ENCODE data around the gene CHD5.
A peak's percentile ranks its signal among the peaks of the same experiment; 100 is the strongest.
"Not testable (repeated sequence)": the region's sequence is repeated elsewhere in the genome, so short reads cannot be mapped to it uniquely, and the experiment has no call there.

The CHD5 gene

DNA sequence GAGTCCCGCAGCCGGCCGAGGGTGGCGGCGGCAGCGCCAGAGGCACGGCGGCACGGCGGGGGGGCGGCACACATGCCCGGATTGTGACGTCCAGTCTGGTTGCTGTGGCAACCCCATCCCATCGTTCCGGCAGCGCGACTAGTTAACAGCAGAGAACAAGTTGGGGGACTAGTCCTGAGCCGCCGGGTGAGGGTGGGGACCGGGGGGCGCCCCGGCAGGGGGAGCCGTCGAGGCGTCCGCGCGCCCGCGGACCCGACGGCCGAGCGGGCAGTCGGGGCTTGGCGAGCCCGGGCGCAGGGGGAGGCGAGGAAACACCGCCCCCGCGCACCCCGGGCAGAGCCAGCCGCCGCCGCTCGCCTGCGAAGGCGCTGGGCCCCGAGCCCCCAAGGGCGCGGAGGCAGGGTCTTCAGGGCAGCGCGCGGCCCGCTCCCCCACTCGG, at the start of gene CHD5:
CHD5 (minus strand) TSS at position 54 of the 439 bp plus-strand sequence. CDS start 298 bp downstream, outside the sequence.
- H3K4me3 ChIP-seq (ENCODE audit: low read depth, low read length), result no peak within 1 kb of the TSS
- peak; percentile 17; the same call in 1 of the 2 replicates for TF ChIP-seq CTCF (IDR thresholded peaks at IDR 0.05; ENCODE audit: borderline replicate concordance, insufficient read depth, low read depth, low read length)

- TF ChIP-seq CTCF (IDR thresholded peaks at IDR 0.05; ENCODE audit: borderline replicate concordance, insufficient read depth, low read depth, low read length), result no peak
- H3K4me3 ChIP-seq (ENCODE audit: low read depth, low read length), result no peak overlapping the region
Measured at GRCh38 chr1:6225651-6226050, 45.5 kb upstream of the CHD5 start.

- no peak for TF ChIP-seq CTCF (IDR thresholded peaks at IDR 0.05; ENCODE audit: borderline replicate concordance, insufficient read depth, low read depth, low read length)
Measured at GRCh38 chr1:6224718-6225117, 44.6 kb upstream of the CHD5 start.

GRCh38 chr1:6223617-6224016, 43.5 kb upstream of the CHD5 start:
- H3K4me3 ChIP-seq (ENCODE audit: low read depth, low read length), result no peak overlapping the region
- TF ChIP-seq CTCF (IDR thresholded peaks at IDR 0.05; ENCODE audit: borderline replicate concordance, insufficient read depth, low read depth, low read length), result no peak

More at GRCh38 chr1:6224718-6225117, 44.6 kb upstream of the CHD5 start:
- H3K4me3 ChIP-seq (ENCODE audit: low read depth, low read length), result no peak overlapping the region

- TF ChIP-seq CTCF (IDR thresholded peaks at IDR 0.05; ENCODE audit: borderline replicate concordance, insufficient read depth, low read depth, low read length), result no peak
Measured at GRCh38 chr1:6222636-6223035, 42.5 kb upstream of the CHD5 start.

DNA sequence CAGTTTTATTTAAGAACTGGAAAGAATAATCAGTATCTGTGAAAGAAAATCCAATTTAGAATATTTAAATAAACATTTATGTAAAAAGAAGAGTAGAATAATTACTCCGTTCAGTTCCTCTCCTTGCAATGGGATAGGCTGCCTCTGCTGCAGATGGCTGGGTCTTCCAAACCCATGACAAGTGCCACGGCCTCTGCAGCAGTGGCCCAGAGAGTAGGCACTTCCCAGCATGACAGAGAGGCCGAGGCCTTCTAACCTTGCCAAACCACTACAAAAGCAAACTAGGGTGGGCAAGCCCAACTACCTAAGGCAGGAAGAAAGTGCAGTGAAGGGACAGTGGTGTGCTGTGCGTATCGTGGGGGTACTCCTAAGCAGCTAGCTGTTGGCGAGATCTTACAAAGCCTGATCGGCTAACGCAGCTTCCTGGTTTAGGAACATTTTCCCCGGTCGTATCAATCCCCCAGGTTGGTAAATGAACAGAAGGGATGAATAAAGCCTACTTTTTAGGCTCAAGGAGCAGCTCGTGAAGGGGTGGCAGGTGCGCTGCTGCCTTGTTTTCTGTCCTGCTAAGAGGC, 41.2 kb upstream of the CHD5 start:
- no peak overlapping the region for H3K4me3 ChIP-seq (ENCODE audit: low read depth, low read length)
- no peak for TF ChIP-seq CTCF (IDR thresholded peaks at IDR 0.05; ENCODE audit: borderline replicate concordance, insufficient read depth, low read depth, low read length)

More at GRCh38 chr1:6222636-6223035, 42.5 kb upstream of the CHD5 start:
- H3K4me3 ChIP-seq (ENCODE audit: low read depth, low read length), result no peak overlapping the region

- no peak overlapping the region for H3K4me3 ChIP-seq (ENCODE audit: low read depth, low read length)
- TF ChIP-seq CTCF (IDR thresholded peaks at IDR 0.05; ENCODE audit: borderline replicate concordance, insufficient read depth, low read depth, low read length), result no peak
Measured at GRCh38 chr1:6220236-6220635, 40.1 kb upstream of the CHD5 start.

GRCh38 chr1:6219641-6220040, 39.5 kb upstream of the CHD5 start:
- not testable (repeated sequence) for H3K4me3 ChIP-seq (ENCODE audit: low read depth, low read length)

All from GM12875 (cell line).